HUES6 (cell line): Measurements from ENCODE around the gene DRGX.

ENCODE experiments used
- H3K27ac ChIP-seq: 2 replicates; pipeline ENCODE4 v1.7.0; 2013; ENCODE audit warnings: low read depth, mild to moderate bottlenecking, low read length, inconsistent platforms
- H3K27me3 ChIP-seq: 2 replicates; pipeline ENCODE4 v1.6.1; 2013; ENCODE audit warnings: low read length; ENCODE audit not compliant: control insufficient read depth, insufficient read depth
- H3K36me3 ChIP-seq: 2 replicates; pipeline ENCODE4 v1.6.1; 2013; ENCODE audit warnings: low read length; ENCODE audit not compliant: control insufficient read depth, insufficient read depth
- H3K4me1 ChIP-seq: 2 replicates; pipeline ENCODE4 v1.6.1; 2013; ENCODE audit warnings: low read length; ENCODE audit not compliant: control insufficient read depth, insufficient read depth
- H3K4me3 ChIP-seq: 2 replicates; pipeline ENCODE4 v1.5.1; 2013; ENCODE audit warnings: low read depth, low read length
- H3K9ac ChIP-seq: one replicate; pipeline ENCODE4 v1.6.1; 2013; ENCODE audit warnings: mild to moderate bottlenecking, low read length
- H3K9me3 ChIP-seq: 2 replicates; pipeline ENCODE4 v1.6.1; 2013; ENCODE audit warnings: low read depth, low read length; ENCODE audit not compliant: control insufficient read depth, insufficient read depth

Gene DRGX

GRCh38 chr10:49395741-49396665, at the start of gene DRGX:
Gene DRGX (minus strand): TSS chr10:49396089. CDS start chr10:49395440, 649 bp downstream.
- peaks cover 99% of the 10 kb centered on the region for H3K27me3 ChIP-seq
- peak within 1 kb of the TSS; percentile 75 for H3K4me3 ChIP-seq

DNA sequence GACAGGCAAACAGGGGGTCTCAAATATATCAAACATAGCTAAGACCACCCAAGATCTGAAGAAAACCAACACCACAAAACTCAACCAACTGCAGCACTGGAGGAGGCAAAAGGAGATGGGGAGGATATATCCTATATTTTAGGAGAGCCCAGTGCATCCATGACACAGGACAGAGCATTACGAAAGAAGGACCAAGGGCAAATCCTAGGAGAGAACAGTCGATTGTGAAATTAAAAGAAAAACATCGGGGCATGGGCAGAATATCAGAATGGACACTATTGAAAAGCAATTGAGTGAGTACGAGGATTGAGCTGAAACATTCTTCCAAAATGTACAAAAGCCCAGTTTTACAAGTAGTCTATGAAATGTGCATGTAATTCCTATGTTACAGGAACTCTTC, 48.5 kb upstream of the DRGX start:
- Histone ChIP-seq H3K4me1 (peaks cover 7% of the 10 kb centered on the region; the same call in 1 of the 2 replicates), H3K4me3 (no peak overlapping the region), H3K27me3 (no peaks in the 10 kb centered on the region), H3K9me3 (peaks cover 11% of the 10 kb centered on the region), H3K27ac (no peak overlapping the region), H3K36me3 (no peaks in the 10 kb centered on the region), H3K9ac (no peak overlapping the region)

More at GRCh38 chr10:49395741-49396665, at the start of gene DRGX:
- Histone ChIP-seq H3K9ac (no peak within 1 kb of the TSS), H3K4me1 (peaks cover 8% of the 10 kb centered on the region), H3K36me3 (no peaks in the 10 kb centered on the region), H3K27ac (no peak within 1 kb of the TSS), H3K9me3 (no peaks in the 10 kb centered on the region)

DNA sequence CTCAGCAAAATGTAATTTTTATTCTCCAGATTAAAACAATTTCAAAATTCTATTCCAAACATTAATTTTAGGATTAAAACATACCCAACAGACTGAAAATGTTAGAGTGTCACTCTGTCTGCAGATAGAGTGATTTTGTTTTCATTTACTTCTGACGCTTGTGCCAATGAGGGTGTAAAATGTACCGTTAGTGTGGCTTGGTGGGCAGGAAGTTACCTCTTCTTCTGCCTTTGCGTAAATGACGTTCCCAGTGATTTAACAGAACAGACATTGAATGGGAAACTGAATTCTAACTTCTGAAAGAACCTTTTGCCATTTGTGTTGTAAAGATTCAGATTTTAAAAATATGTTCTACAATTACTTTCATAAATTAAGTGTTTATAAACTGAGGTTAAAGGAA, 47.0 kb upstream of the DRGX start:
- Histone ChIP-seq H3K4me3 (no peak overlapping the region), H3K36me3 (no peaks in the 10 kb centered on the region), H3K27me3 (no peaks in the 10 kb centered on the region), H3K9me3 (0 out of 2 replicates have a peak, but pooled peaks cover 2% of the 10 kb centered on the region), H3K27ac (no peak overlapping the region), H3K4me1 (peaks cover 7% of the 10 kb centered on the region; the same call in 1 of the 2 replicates), H3K9ac (no peak overlapping the region)

DNA sequence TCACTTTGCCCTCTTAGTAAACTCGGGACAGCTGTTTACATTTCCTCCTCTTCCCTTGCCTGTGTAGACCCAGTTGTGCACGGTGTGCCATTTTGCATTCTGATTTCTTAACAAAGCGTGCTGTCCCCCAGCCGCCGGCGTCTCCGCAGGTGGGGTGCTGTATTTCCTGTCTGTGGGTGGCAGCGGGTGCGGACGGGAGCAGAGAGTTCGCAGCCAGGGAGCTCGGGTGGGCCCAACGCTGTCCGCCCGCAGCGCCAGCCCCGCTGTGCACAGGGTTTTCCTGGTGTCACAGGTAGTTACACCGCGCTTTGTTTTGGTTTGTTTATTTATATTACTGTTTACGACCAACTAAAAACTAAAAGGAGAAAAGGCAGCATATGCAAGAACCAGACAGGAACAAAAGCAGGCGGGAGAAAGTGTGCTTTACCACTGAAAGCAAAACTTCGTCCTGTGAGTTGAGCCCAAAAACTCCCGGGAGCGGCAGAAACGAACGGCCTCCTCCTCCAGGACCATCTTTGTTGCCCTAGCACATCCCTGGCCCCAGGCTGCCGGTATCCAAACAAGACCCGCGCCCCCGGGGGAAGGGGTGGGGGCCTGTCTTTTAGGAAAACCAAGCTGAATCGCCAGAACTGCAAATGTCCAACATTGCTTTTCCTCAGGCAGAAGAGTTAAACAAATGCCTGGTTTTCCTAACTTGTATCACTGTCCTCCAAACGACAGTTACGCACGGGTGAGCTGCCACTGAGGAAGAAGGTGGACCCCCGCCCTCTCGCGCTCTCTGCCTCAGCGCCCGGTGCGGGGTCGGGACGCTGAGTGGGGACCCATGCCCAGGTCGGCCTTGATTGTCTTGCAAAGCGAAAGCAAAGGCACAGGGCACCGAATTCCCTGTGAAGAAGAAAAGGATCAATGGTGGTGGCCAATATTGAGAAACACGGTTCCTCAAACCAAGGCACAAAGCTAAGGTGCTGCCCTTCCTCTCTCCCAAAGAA, 45.9 kb upstream of the DRGX start:
- Histone ChIP-seq H3K4me1 (peaks cover 7% of the 10 kb centered on the region; the same call in 1 of the 2 replicates), H3K9ac (no peak overlapping the region), H3K4me3 (no peak overlapping the region), H3K36me3 (no peaks in the 10 kb centered on the region), H3K27ac (no peak overlapping the region), H3K9me3 (no peaks in the 10 kb centered on the region), H3K27me3 (no peaks in the 10 kb centered on the region)

- H3K4me1 ChIP-seq = no peaks in the 10 kb centered on the region
- no peaks in the 10 kb centered on the region for H3K27me3 ChIP-seq
- no peaks in the 10 kb centered on the region for H3K36me3 ChIP-seq
- no peaks in the 10 kb centered on the region for H3K9me3 ChIP-seq
- no peak overlapping the region for H3K4me3 ChIP-seq
- H3K9ac ChIP-seq = no peak overlapping the region
- no peak overlapping the region for H3K27ac ChIP-seq
Observed at GRCh38 chr10:49435225-49435624, 39.3 kb upstream of the DRGX start.

GRCh38 chr10:49433069-49433468, 37.2 kb upstream of the DRGX start:
- no peak overlapping the region for H3K27ac ChIP-seq
- H3K4me1 ChIP-seq = no peaks in the 10 kb centered on the region
- no peak overlapping the region for H3K9ac ChIP-seq
- no peaks in the 10 kb centered on the region for H3K9me3 ChIP-seq
- no peaks in the 10 kb centered on the region for H3K27me3 ChIP-seq
- H3K4me3 ChIP-seq = no peak overlapping the region
- no peaks in the 10 kb centered on the region for H3K36me3 ChIP-seq

DNA sequence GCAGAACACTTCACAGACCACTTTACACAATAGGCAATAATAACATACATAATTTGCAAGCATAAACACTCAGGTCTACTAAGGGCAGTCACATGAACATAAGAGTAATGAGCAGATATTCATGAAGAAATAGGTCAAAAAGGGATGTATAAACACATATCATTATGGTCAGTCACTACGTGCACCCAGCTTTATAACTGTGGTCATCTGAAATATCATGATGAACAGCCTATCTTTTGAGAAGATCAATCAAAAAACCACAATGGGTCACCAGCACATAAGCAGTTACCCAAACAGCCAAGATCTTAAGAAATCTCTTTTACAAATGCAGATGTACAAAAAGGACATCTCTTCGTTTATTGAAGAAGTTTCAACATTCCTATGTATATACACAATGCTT, 35.5 kb upstream of the DRGX start:
- Histone ChIP-seq H3K9ac (no peak overlapping the region), H3K36me3 (no peaks in the 10 kb centered on the region), H3K9me3 (peaks cover 7% of the 10 kb centered on the region; the same call in 1 of the 2 replicates), H3K27me3 (no peaks in the 10 kb centered on the region), H3K4me3 (no peak overlapping the region), H3K4me1 (no peaks in the 10 kb centered on the region), H3K27ac (no peak overlapping the region)

GRCh38 chr10:49429458-49429857, 33.6 kb upstream of the DRGX start:
- Histone ChIP-seq H3K27me3 (no peaks in the 10 kb centered on the region), H3K9ac (no peak overlapping the region), H3K36me3 (no peaks in the 10 kb centered on the region), H3K9me3 (peaks cover 24% of the 10 kb centered on the region), H3K27ac (no peak overlapping the region), H3K4me3 (no peak overlapping the region), H3K4me1 (no peaks in the 10 kb centered on the region)

DNA sequence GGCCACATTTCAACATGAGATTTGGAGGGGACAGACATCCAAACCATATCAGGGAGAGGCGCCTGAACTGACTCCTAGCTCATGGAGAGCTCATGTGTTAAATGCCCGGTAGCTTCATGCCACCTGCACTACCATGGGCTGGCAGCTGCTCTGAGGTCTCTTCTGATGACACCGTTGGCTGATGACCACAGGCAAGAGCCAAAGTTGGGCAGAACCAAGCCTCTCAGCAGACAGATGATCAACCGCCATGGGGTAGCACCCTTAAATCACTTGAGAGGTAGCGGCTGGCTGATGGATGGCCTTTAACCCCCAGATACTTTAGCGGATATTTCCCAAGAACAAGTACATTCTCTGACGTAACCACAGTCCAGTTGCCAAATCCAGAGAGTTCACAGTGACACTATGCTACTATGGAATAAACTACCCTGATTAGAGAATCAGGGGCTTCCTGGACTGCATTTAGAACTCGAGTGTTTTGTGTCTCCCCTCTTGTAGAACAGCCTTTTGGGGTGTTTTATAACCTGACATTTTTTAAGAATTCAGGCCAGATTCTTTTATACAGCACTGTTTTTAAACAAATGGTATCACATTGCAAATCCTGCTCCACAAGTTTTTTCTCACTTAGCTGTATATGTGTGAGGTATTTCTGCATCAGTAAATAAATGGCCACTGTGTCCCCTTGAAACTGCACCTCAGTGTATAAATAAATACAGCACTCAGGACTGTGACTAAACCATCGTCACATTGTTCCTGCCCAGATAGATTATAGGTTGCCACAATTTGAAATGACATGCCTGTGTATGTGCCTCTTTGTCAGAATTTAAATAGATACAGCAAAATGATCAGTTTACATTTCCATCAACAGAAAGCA, 30.8 kb upstream of the DRGX start:
- no peaks in the 10 kb centered on the region for H3K36me3 ChIP-seq
- H3K27ac ChIP-seq = no peak overlapping the region
- no peaks in the 10 kb centered on the region for H3K27me3 ChIP-seq
- no peak overlapping the region for H3K4me3 ChIP-seq
- peaks cover 28% of the 10 kb centered on the region for H3K9me3 ChIP-seq
- H3K4me1 ChIP-seq = no peaks in the 10 kb centered on the region
- H3K9ac ChIP-seq = no peak overlapping the region

DNA sequence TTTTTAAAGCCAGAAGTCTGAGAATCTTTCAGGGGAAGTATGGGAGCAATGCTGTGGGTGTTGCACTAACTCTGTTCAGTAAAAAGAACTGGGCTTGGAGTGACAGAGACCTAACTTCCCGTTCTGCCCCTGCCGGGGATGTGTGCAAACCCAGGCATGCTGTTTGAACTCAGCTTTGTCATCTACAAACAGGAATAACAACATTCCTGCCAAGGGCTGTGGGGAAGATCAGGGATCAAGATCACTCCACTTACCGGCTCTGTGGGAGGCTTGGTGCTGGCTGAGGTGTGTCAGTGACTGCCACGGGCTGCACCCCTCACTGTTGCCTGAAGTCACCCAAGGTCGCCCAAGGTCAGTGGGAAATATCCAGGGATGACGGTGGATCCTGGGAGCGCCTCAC, 23.1 kb upstream of the DRGX start:
- H3K9me3 ChIP-seq = no peaks in the 10 kb centered on the region
- no peaks in the 10 kb centered on the region for H3K36me3 ChIP-seq

More for the DNA sequence above, 23.1 kb upstream of the DRGX start:
- Histone ChIP-seq H3K9ac (no peak overlapping the region), H3K4me1 (0 out of 2 replicates have a peak, but pooled peaks cover 6% of the 10 kb centered on the region), H3K27me3 (peaks cover 3% of the 10 kb centered on the region; the same call in 1 of the 2 replicates), H3K27ac (no peak overlapping the region), H3K4me3 (no peak overlapping the region)
